Stimulated activated CD8-positive, alpha-beta memory T cell treated with anti-CD3 and anti-CD28 coated beads, Interleukin-15, amount 100 ng/mL, for 4 hours (primary cell): ENCODE results near the gene RIPK3.

Experiments used
- DNase-seq, 2 donors: peaks; one replicate each; pipeline ENCODE4 v3.0.0-alpha.2; 2020; ENCODE audit warnings: low read depth in 2 of 2

RIPK3 gene

DNA sequence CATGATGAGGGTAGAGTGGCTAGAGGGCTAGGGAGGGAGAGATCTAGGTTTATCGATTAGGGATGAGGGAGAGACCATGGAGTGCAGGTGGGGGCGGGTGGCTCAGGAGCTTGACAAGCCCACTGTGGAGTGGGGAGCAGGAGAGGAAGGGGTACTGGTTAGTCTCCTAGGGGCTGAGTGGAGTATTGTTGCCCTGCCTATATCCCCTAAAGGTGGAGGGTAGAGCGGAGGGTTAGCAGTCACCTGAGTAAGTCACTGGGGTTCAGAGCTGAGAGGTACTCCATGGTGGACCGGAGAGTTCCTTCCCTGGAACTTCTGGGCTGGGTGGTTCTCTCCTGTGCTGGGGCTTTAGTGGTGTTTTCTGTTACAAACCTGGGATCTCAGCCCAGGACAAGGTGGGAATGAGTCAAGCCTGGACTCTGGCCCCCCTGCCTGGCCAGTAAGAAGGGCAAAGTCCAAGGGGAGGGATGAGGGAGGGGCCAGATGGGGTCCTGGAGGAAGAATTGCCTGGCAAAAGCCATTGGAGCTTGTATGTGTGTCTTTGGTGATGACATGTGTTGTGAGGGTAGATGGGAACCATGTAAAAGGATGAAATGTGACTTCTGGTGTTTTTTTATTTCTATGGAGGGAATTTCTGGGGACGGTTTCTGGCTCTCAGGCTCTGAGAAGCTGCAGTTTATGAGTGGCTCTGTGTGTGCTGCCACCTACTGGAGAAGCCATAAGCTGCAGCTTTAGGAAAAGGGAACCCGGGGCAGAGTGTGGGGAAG, 32.0 kb downstream of the RIPK3 start, which contains the start of gene CIDEB:
TSS of gene CIDEB (minus strand) at position 403 of the 767 bp plus-strand sequence. CDS start at position 284, 119 bp downstream.
- no peak for DNase-seq

DNA sequence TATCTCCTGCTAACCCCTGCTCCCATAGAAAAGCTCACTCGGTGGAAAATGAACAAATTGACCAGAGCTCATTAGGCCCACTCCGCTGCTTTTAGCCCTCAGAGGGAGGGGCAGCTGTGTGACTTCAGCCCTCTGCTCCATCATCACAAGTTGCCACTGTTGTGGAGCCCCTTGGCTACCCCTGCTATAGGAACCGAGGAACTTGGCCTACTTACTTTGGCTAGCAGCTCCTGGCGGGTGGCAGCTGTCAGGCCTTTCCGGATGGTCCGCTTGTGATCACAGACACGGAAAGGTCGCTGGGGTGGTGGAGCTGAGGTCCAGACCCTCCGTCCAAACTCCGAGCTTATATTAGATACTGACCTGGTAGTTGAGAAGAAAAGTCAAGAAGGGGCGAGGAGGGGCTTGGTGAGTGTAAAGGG, 32.6 kb downstream of the RIPK3 start:
- no peak for DNase-seq

DNA sequence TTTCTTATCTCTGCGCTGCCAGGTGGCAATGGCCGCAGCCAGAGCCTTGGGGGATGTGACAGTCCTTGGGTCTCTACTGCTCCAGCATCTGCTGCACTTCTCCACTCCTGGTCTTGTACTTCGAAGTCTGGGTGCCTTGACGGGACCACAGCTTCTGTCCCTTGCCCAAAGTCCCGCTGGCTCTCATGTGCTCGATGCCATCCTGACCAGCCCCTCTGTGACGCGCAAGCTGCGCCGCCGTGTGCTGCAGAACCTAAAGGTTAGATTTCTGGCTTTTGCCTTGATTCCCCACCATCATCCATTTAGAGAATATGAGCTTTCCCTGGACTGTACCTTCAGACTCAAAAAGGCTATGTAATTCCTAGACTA, 35.8 kb downstream of the RIPK3 start:
- no peak for DNase-seq

DNA sequence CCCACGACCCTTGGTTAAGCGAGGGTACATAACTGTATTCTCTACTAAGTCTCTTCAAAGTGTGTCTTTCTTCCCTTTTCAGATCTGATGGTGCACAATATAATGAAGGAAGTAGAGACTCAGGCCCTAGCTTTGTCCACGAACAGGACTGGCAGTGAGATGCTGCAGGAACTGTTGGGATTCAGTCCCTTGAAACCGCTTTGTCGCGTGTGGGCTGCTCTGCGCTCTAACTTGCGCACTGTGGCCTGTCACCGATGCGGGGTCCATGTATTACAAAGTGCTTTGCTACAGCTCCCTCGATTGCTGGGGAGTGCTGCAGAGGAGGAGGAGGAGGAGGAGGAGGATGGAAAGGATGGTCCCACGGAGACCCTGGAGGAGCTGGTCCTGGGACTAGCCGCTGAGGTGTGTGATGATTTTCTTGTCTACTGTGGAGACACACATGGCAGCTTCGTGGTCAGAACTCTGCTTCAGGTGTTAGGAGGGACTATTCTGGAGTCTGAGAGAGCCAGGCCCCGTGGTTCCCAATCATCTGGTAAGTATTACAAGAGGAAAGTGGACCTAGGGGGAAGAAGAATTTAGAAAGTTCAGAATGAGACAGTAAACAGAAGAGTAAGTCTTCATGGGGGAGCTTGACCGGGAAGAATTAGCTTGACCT, 39.3 kb downstream of the RIPK3 start:
- no peak for DNase-seq

DNA sequence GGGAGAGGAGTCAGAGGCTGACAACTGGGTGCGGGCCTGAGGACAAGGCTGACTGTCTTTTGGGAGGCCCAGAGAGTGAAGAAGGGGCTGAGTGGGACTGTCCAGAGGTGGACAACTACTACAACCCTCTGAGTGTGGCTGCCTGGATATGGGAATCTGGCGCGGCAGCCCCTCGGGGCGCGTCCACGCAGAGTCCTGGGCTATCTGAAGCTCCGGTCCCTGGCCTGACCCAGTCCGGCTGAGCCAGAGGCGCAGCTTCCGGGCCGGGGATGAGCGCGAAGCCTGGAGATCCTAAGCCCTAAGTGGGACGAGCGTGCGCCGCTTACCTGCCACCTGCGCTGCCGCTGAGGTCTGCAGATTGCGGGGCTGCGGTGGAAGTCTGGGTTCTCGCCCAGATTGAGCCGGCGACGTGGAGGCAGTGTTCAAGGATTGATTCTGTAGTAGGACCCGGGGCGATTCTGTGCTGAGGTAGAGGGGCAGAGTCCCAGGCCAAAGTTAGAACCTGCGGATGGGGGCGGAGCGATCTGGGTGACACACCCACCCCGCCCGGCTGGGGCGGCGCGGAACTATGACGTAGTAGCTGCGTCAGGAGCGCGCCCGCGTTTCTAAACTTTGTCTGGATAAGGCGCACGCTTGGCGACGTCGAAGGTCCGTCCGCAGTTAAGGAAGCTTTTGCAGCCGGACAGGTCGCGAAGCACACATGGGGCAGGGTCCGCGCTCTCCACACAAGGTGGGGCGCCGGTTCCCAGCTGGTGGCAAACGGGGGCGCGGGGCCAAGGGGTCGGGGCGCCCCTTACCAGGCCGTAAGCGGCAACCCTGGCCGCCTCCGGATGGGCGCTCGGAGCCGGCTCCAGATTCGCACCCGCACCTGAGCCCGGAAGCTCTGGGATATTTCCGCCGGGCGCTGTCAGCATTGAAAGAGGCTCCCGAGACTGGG, 40.3 kb downstream of the RIPK3 start, which contains the start of the genes DHRS1 and NOP9:
TSS of gene DHRS1 (minus strand) at position 526 of the 937 bp plus-strand sequence. CDS start 674 bp downstream, outside the sequence.
TSS of gene NOP9 (plus strand) at position 596 of the 937 bp plus-strand sequence. CDS start at position 701, 105 bp downstream.
- DNase-seq = peak; percentile 80 to 82

DNA sequence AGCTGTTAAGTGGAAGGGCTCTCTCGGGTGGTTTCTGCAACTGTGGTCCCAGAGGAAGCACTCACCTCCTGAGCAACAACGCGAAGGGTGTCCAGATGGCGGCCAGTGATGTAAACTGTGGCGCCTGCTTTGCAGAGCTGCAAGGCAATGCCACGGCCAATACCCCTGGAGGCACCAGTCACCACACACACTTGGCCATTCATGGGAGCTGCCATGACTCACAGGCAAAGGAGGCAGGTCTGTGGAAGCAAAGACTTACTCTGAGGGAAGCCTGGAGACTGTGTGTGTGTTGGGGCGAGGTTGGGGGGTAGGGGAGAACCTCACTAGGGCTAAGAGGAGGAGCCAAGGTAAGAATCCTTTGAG, 40.9 kb downstream of the RIPK3 start:
- DNase-seq = no peak

DNA sequence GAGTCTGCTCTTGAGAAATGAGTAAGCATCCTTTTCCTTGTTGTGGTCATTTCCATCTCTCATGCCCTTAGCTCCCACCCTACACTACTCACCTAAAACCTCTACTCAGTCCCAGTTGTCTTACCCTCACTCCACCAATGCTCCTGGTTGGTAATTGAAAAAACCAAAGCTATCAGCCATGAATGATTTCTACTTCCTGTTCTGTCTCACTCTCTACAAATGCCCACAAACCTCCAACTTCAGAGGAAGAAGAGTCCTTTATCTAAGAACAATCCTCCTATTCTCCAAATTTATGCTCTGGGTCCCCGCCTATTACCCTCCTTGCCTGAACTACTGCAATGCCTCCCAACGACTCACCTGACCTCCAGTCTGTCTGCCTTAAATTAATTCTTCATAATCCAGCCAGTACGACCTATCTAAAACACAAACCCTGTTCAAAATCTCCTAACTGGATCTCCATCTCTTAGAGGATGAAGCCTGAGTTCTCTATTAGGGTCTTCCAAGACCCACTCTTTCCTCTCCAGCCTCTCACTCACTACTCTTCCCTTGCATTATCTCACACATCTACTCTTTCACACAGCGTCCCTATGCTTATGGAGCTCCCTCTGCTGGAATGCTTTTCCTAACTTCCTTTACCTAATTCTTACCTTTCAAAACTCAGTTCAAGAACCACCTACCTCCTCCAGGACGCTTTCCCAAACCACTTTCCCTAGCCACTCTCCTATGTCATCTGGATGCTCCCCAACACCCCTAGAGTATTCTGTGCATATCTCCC, 42.4 kb downstream of the RIPK3 start:
- DNase-seq = no peak

DNA sequence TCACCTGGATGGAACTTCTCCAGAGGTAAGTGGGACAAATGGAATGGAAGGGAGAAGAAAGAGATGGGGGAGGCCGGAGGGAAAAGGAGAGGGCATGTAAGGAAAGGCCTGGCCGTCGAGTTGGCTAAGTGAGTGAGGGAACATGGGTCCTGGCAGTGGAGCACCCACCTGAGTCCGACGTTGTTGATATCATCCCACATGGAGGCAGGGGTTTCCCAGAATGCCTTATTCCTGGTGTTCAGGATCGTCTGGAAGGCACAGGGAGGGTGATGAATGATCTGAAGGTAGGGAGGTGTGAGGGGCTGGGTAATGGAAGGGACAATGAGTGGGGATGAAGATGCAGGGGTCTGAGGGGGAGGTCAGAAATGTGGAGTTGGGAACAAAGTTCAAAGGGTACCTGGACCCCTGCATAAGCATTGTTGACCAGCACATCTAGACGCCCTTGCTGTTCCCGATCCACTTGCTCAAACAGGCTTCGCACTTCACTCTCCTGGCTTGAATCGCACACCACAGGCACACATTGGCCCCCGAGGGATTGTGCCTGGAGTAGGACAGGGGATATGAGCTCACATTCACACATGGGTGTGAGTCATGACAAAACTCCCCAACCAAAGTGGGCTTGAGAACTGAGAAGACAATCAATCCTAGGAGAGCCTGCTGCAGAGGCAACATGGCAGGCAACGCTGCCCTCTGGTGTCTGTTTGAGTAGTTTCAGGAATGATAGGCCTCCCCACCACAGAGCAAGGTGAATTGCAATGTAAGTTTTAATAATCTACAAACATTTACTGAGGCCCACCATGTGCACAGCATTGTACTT, 43.2 kb downstream of the RIPK3 start:
- peak; percentile 26 to 63 for DNase-seq

DNA sequence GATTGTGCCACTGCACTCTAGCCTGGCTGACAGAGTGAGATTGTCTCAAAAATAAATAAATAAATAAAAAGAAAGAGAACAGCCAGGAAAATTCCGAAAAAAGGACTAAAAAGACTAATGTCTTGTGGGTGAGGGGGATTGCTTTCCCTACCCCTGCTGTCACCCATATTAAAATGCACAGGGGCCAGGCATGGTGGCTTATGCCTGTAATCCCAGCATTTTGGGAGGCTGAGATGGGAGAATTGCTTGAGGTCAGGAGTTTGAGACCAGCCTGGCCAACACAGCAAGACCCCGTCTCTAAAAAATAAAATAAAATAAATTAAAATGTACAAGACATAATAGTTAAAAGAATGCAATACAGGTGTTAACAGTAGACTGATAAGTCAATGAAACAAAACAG, 46.3 kb downstream of the RIPK3 start:
- no peak for DNase-seq

DNA sequence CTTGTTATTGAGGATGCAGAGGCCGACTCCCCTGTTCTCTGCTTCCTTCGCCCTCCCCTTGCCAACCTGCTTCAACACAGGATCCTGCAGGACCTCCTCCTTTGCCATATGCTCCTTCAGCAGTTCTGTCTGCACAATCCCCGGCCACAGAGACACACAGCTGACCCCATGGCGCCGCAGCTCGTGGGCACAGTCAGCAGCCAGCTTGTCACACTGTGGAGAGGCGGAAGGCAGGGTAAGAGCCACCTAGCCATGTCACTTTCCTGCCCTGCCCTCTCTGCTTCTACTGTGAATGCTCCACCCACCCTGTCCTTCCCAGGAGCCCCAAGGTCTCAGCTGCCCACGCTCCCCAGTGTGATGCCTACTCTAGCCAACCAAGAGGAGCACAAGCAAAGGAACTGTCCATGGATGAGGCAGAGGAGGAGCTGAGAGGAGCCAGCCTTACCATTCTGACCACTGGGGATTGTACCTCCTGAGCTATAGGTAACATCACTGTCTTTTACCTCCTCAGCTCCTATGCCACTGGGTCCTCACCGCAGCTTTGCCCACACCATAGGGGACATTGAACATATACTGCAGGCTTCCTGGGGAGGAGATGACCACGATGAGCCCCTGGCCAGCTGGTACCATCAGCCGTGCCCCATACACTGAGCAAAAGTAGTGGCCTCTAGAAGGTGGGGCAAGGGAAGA, 47.5 kb downstream of the RIPK3 start:
- DNase-seq = no peak

DNA sequence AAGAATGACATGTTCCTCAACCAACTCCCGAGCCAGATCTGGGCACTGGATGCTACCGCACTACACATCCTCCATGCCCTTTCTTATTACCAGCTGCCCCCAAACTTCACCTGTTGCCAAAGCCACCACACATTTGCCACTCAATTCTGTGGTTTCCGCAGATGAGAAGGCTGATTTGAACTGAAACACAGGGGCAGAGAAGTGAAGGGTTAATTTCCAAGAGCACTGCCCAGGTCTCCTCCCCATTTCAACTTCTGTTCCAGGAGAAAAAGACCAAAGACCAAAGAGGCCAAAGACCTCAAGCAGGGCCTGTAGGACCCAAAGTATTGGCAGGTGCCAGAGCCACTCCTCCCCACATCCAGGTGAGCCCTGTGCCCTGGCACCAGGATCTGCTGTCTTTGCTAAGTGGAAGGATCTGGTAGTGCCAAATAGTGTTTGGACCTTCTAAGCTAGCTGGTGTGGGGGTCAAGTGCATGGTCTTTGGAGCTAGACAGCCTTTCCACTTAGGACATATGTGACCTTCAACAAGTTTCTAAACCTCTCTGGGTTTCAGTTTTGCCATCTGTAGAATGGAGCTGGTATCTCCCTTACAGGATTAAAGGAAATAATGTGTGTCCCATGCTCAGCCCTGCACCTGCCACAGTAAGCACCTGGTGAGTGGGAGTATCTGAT, 48.2 kb downstream of the RIPK3 start:
- DNase-seq = no peak

DNA sequence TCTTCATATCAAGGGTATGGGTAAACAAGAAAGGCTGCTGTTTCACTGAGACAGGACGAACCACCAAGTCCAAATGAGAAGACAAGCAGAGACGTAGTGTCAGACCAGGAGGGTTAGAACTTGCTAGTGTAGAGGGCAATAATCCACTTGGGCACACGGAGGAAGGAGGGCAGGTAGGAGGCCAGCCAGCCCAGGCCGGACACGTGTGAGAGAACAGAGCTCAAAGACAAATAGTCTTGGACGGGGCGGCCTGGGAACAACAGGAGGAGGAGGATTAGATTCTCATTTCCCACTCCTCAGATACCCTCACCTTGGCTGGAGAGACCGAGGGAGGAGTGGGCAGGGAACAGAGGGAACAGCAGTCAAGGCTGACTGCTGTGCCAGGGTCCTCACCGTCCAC, 49.0 kb downstream of the RIPK3 start:
- no peak for DNase-seq

DNA sequence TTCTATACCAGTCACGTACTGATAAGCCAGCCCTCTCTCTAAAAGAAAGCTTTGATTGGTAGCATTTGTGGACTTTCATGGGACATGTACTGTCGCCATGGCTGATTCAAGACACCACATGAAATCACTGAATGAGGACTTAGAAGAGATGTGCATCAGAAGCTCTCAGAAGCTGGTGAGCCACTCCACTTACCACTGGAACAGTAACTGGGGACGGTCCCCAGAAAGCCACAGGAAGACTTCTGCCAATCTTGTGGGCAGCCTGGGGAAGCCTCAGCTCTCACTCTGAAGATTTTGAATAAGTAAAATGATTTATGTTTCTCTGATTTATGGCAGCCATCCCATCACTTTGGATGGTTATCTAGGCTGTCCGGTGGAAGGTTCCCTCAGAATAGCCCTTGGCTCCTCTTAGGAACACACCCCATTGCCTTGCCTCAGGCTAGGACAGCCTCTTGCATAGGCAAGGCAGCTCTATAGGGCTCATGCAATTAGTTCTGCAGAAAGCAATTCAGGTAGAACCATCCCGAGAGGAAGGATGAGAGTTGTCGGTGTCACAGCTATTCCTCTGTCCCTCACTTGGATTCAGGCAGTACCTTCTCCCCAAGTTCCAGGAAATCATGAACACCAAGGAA, 50.0 kb downstream of the RIPK3 start:
- DNase-seq = no peak

DNA sequence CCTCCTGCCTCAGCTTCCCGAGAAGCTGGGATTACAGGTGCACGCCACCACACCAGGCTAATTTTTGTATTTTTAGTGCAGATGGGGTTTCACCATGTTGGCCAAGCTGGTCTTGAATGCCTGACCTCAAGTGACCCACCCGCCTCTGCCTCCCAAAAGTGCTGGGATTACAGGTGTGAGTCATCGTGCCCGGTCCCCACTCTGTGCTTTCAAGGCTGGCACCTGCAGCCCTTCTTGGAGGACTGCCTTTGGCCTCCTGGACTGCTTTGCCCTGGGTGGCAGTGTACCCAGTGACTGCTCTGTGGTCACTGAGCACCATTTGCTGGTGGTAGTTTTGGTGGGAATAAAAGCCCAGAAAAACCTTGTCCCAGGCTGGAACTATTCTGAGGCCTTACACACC, 52.8 kb downstream of the RIPK3 start:
- DNase-seq = no peak
